PFSK-1 (cell line): Measurements from ENCODE around the gene CASP2.
A peak's percentile ranks its signal among the peaks of the same experiment; 100 is the strongest.

Source experiments
- FOXP2 ChIP-seq: optimal IDR thresholded peaks from 2 replicates; pipeline ENCODE3; 2011; ENCODE audit warnings: borderline replicate concordance, control low read depth, inconsistent platforms; ENCODE audit not compliant: insufficient read depth; ENCODE audit errors: extremely low read length, extremely low read depth
- POLR2AphosphoS5 ChIP-seq: IDR thresholded peaks from 2 replicates; pipeline ENCODE4 v1.6.1; 2012; ENCODE audit warnings: low read depth, mild to moderate bottlenecking, control low read depth, low read length, moderate library complexity
- SIN3A ChIP-seq: IDR thresholded peaks from 2 replicates; pipeline ENCODE4 v1.6.1; 2012; ENCODE audit warnings: mild to moderate bottlenecking, low read length, moderate library complexity, borderline replicate concordance; ENCODE audit not compliant: insufficient read depth
- TAF1 ChIP-seq: IDR thresholded peaks from 2 replicates; pipeline ENCODE4 v1.6.1; 2012; ENCODE audit warnings: low read length, control low read depth, borderline replicate concordance; ENCODE audit not compliant: insufficient read depth
- TF ChIP-seq, protein P1 (sequence below), 2 experiments: IDR thresholded peaks; 2 replicates each; pipeline versions ENCODE4 v1.6.1 to v1.8.0; 2011 to 2012; ENCODE audit warnings: low read depth in 2 of 2, low read length in 2 of 2, control low read depth in 1 of 2, inconsistent platforms in 1 of 2, mild to moderate bottlenecking in 1 of 2, moderate library complexity in 1 of 2; ENCODE audit not compliant: insufficient read depth in 1 of 2

Gene CASP2

DNA sequence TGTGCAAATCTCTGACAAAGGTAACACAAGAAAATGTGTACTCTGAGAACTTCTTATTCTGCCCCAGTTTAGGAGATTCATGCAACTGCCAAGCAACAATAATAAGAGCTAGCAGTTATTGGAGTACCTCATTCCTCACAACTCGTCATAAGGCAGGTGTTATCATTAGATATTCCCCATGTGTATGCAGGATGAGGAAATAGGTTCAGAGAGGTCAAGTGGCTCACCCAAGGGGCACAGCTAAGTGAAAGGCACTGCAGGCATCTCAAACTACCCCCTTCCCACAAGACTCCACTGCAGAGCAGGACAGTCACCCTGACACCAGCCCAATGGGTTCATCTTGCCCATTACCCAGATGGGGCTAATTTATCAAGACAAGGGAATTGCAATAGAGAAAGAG, 26.2 kb upstream of the CASP2 start:
- TF ChIP-seq, protein P1, sequence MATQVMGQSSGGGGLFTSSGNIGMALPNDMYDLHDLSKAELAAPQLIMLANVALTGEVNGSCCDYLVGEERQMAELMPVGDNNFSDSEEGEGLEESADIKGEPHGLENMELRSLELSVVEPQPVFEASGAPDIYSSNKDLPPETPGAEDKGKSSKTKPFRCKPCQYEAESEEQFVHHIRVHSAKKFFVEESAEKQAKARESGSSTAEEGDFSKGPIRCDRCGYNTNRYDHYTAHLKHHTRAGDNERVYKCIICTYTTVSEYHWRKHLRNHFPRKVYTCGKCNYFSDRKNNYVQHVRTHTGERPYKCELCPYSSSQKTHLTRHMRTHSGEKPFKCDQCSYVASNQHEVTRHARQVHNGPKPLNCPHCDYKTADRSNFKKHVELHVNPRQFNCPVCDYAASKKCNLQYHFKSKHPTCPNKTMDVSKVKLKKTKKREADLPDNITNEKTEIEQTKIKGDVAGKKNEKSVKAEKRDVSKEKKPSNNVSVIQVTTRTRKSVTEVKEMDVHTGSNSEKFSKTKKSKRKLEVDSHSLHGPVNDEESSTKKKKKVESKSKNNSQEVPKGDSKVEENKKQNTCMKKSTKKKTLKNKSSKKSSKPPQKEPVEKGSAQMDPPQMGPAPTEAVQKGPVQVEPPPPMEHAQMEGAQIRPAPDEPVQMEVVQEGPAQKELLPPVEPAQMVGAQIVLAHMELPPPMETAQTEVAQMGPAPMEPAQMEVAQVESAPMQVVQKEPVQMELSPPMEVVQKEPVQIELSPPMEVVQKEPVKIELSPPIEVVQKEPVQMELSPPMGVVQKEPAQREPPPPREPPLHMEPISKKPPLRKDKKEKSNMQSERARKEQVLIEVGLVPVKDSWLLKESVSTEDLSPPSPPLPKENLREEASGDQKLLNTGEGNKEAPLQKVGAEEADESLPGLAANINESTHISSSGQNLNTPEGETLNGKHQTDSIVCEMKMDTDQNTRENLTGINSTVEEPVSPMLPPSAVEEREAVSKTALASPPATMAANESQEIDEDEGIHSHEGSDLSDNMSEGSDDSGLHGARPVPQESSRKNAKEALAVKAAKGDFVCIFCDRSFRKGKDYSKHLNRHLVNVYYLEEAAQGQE (IDR thresholded peaks at IDR 0.05; ENCODE audit: insufficient read depth in 1 of 2, low read depth in 2 of 2, low read length in 2 of 2), result no peak
- TF ChIP-seq TAF1 (no peak), FOXP2 (no peak), SIN3A (no peak), POLR2AphosphoS5 (no peak)

DNA sequence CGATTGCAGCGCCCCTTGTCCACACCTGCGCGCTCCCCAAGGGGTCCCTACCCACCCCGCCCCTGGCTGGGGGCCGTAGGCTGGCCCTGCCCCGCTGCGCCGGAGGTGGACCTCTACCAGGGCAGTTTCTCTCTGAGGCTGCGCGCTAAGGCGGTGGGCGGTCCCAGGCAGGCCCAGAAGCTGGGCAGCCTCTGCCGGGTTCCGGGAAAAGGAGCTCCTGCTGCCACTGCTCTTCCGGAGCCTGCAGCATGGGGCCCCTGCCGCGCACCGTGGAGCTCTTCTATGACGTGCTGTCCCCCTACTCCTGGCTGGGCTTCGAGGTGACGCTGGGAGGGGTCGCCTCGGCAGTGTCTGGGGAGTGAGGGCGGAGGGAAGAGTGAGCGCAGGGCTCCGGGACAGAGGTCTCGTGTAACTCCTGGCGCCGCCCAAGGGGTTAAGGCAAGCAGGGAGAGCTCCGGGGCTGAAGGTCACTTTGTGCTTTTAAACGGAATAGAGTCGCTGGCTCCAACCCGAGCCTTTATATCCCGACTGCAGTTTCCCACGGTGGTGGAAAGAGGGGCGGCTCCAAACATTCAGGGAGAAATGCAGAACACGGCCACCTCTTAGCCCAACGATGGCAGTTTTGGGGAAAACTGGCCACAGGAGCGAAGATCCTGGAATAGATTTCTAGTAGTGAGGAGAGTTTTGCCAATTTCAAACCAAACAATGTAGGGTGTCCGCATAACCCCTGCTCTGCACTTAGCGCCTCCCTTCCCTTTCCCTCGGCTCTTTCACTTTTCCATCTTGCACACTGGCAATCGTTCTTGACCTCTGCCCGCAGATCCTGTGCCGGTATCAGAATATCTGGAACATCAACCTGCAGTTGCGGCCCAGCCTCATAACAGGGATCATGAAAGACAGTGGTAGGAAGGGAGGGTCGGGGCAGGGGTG, 24.6 kb upstream of the CASP2 start, which contains the start of gene GSTK1:
TSS of gene GSTK1 (plus strand) at position 176 of the 930 bp plus-strand sequence. CDS start at position 249, 73 bp downstream.
- TF ChIP-seq POLR2AphosphoS5 (peak; percentile 97), SIN3A (0 out of 2 replicates have a peak, but pooled peaks have one; percentile 15), TAF1 (peak; percentile 83; the same call in 1 of the 2 replicates), FOXP2 (no peak)
- TF ChIP-seq, protein P1 (IDR thresholded peaks at IDR 0.05; ENCODE audit: insufficient read depth in 1 of 2, low read depth in 2 of 2, low read length in 2 of 2), result no peak

DNA sequence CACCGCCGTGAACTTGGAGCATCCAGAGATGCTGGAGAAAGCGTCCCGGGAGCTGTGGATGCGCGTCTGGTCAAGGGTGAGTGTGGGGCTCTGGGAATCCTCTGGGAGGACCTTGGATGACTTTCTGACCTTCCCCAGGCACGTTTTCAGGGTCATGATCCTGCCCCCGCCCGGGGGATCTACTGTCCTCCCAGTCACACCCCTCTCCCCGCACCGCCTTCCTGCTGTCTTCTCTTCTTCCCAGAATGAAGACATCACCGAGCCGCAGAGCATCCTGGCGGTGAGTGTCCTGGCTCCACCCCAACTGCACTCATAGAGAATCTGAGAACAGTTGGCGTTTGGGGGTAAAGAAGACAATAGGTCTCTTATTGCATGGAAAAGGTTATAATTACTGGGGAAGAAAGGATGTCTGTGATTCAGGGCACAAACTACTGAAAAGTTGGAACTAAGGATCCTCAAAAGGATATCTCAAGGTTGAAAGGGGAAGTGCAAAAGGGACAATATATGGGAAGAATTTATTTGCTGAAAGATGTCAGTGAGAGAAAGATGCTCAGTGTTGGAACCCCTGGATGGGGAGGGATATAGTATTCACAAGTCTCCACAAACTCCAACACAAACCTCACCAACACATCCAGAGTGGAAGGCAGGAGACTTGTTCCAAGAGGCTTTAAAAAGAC, 23.0 kb upstream of the CASP2 start:
- no peak for TF ChIP-seq FOXP2
- TF ChIP-seq SIN3A, result no peak
- TF ChIP-seq, protein P1 (IDR thresholded peaks at IDR 0.05; ENCODE audit: insufficient read depth in 1 of 2, low read depth in 2 of 2, low read length in 2 of 2), result no peak
- TF ChIP-seq POLR2AphosphoS5, result no peak
- no peak for TF ChIP-seq TAF1

DNA sequence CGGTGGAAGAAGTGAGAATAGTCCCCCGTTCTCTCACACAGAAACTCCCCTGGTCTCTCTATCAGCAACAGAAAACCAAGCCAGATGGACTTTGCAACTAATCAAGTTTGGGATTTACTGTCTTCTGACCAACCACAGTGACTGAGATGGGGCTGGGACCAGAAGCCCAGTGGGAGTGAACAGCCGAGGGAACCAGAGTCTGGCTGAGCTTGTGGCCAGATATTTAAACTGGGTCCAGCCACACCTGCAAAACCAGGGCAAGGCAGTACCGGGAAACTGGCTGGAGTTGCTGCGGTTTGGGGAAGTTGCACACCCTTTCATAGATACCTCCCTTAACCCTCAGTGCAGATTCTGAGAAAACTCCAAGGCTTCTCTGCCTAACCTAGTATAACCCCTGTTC, 18.9 kb upstream of the CASP2 start:
- no peak for TF ChIP-seq POLR2AphosphoS5
- no peak for TF ChIP-seq SIN3A
- TF ChIP-seq, protein P1 (IDR thresholded peaks at IDR 0.05; ENCODE audit: insufficient read depth in 1 of 2, low read depth in 2 of 2, low read length in 2 of 2), result no peak
- no peak for TF ChIP-seq TAF1
- no peak for TF ChIP-seq FOXP2
